IMR-90 (cell line): Measurements from ENCODE around the gene NRP1. TPM values are rescaled to one million over a fixed set of nuclear protein-coding genes. Genes with fewer than 3 reads are reported as not detected.

Experiments
- ATAC-seq: fragments of 200-7000 bp; cut with Tn5 transposase; 2 replicates; pipeline ENCODE4 v1.9.1; 2020; ENCODE audit warnings: low read depth, mild to moderate bottlenecking, moderate library complexity
- BruUV-seq: library from RNA; stranded (reverse); fragments of 400-500 nt; replicated peaks from 2 replicates; lab custom pipeline; 2021; lab: Mats Ljungman, UMichigan
- CTCF ChIA-PET: fragments of 300-600 bp; formaldehyde crosslinking; extraction: SDS; loops from one replicate; lab custom pipeline; 2021; ENCODE audit warnings: antibody characterized with exemption; lab: Yijun Ruan, JAX
- POLR2A ChIA-PET: fragments of 300-600 bp; sonication (Branson Sonifier 250); formaldehyde crosslinking; loops from one replicate; lab custom pipeline; 2022; ENCODE audit warnings: antibody characterized with exemption; ENCODE audit not compliant: unreplicated experiment; lab: Charles Lee
- DNase-seq: peaks from one replicate; pipeline ENCODE4 v3.0.0; 2013
- H2AFZ ChIP-seq: replicated peaks from 2 replicates; pipeline ENCODE3; 2013; ENCODE audit warnings: low read length, mild to moderate bottlenecking; ENCODE audit not compliant: poor library complexity
- H2AK5ac ChIP-seq: 2 replicates; pipeline ENCODE4 v1.6.1; 2013; ENCODE audit warnings: low read depth, low read length, inconsistent platforms
- H2AK9ac ChIP-seq: replicated peaks from 2 replicates; pipeline ENCODE3; 2013; ENCODE audit warnings: mild to moderate bottlenecking, low read depth, low read length, moderate library complexity; ENCODE audit not compliant: poor library complexity
- H2BK120ac ChIP-seq: 2 replicates; pipeline ENCODE4 v1.6.1; 2013; ENCODE audit warnings: low read depth, low read length, inconsistent platforms
- H2BK15ac ChIP-seq: 3 replicates; pipeline ENCODE4 v1.6.1; 2013; ENCODE audit warnings: low read depth, low read length, inconsistent platforms
- H2BK20ac ChIP-seq: 2 replicates; pipeline ENCODE4 v1.6.1; 2013; ENCODE audit warnings: low read depth, mild to moderate bottlenecking, inconsistent platforms, low read length, moderate library complexity
- H2BK5ac ChIP-seq: 2 replicates; pipeline ENCODE4 v1.6.1; 2013; ENCODE audit warnings: mild to moderate bottlenecking, low read depth, low read length, inconsistent platforms; ENCODE audit not compliant: poor library complexity, severe bottlenecking
- H3K14ac ChIP-seq: replicated peaks from 2 replicates; pipeline ENCODE4 v1.6.1; 2013; ENCODE audit warnings: low read depth, low read length, inconsistent platforms
- H3K18ac ChIP-seq: 2 replicates; pipeline ENCODE4 v1.6.1; 2013; ENCODE audit warnings: low read depth, low read length, control low read depth
- H3K23ac ChIP-seq: 2 replicates; pipeline ENCODE4 v1.6.1; 2013; ENCODE audit warnings: low read depth, low read length, inconsistent platforms
- H3K27ac ChIP-seq: 2 replicates; pipeline ENCODE4 v1.5.1; 2013; ENCODE audit warnings: mild to moderate bottlenecking, control low read depth, low read length; ENCODE audit not compliant: insufficient read depth
- H3K27me3 ChIP-seq: 2 replicates; pipeline ENCODE4 v1.6.1; 2013; ENCODE audit warnings: low read length; ENCODE audit not compliant: control insufficient read depth, insufficient read depth
- H3K36me3 ChIP-seq: 2 replicates; pipeline ENCODE4 v1.6.1; 2013; ENCODE audit warnings: low read length, mixed read lengths; ENCODE audit not compliant: control insufficient read depth, insufficient read depth
- H3K4ac ChIP-seq: 2 replicates; pipeline ENCODE4 v1.6.1; 2013; ENCODE audit warnings: low read depth, low read length, inconsistent platforms
- H3K4me1 ChIP-seq: 2 replicates; pipeline ENCODE4 v1.6.1; 2013; ENCODE audit warnings: low read length, mixed read lengths; ENCODE audit not compliant: control insufficient read depth, insufficient read depth
- H3K4me2 ChIP-seq: 2 replicates; pipeline ENCODE4 v1.6.1; 2013; ENCODE audit warnings: low read depth, mild to moderate bottlenecking, control low read depth, low read length, moderate library complexity
- H3K4me3 ChIP-seq: 2 replicates; pipeline ENCODE4 v1.5.1; 2013; ENCODE audit warnings: low read depth, mild to moderate bottlenecking, control low read depth, low read length, moderate library complexity; ENCODE audit not compliant: insufficient read depth
- H3K56ac ChIP-seq: 2 replicates; pipeline ENCODE4 v1.6.1; 2013; ENCODE audit warnings: low read length, inconsistent platforms; ENCODE audit not compliant: insufficient read depth; ENCODE audit errors: extremely low read depth
- H3K79me1 ChIP-seq, 2 experiments: 2 replicates each; pipeline ENCODE4 v1.6.1; 2013; ENCODE audit warnings: low read length in 2 of 2, inconsistent platforms in 1 of 2, low read depth in 1 of 2
- H3K9ac ChIP-seq: 2 replicates; pipeline ENCODE4 v1.6.1; 2013; ENCODE audit warnings: low read depth, low read length, control low read depth
- H3K9me1 ChIP-seq: 2 replicates; pipeline ENCODE4 v1.6.1; 2013; ENCODE audit warnings: low read length, inconsistent platforms; ENCODE audit not compliant: insufficient read depth
- H3K9me3 ChIP-seq: 2 replicates; pipeline ENCODE4 v1.6.1; 2013; ENCODE audit warnings: low read length; ENCODE audit not compliant: control insufficient read depth, insufficient read depth
- H4K20me1 ChIP-seq: 2 replicates; pipeline ENCODE4 v1.6.1; 2013; ENCODE audit warnings: low read length, inconsistent platforms; ENCODE audit not compliant: insufficient read depth
- H4K5ac ChIP-seq: 2 replicates; pipeline ENCODE4 v1.6.1; 2013; ENCODE audit warnings: mild to moderate bottlenecking, low read depth, low read length, control low read depth
- H4K8ac ChIP-seq, 2 experiments: 2 replicates each; pipeline ENCODE4 v1.6.1; 2013; ENCODE audit warnings: low read depth in 2 of 2, low read length in 2 of 2, control low read depth in 1 of 2, inconsistent platforms in 1 of 2
- H4K91ac ChIP-seq: 2 replicates; pipeline ENCODE4 v1.6.1; 2013; ENCODE audit warnings: low read depth, low read length, inconsistent platforms; ENCODE audit not compliant: insufficient read depth
- BHLHE40 ChIP-seq: fragments of 150-350 bp; IDR thresholded peaks from 2 replicates; pipeline ENCODE4 v1.6.1; 2016; ENCODE audit warnings: mild to moderate bottlenecking, low read depth, low read length
- CEBPB ChIP-seq: IDR thresholded peaks from 2 replicates; pipeline ENCODE4 v1.6.1; 2012; ENCODE audit warnings: low read depth, low read length, improper control_type of control experiment
- CHD1 ChIP-seq: IDR thresholded peaks from 2 replicates; pipeline ENCODE4 v1.6.1; 2012; ENCODE audit warnings: low read depth, low read length, improper control_type of control experiment
- CTCF ChIP-seq: conservative IDR thresholded peaks from 2 replicates; pipeline ENCODE4 v1.5.1; 2012; ENCODE audit warnings: mild to moderate bottlenecking, low read depth, low read length, improper control_type of control experiment
- ELK1 ChIP-seq: fragments of 150-350 bp; IDR thresholded peaks from 2 replicates; pipeline ENCODE4 v1.6.1; 2016; ENCODE audit warnings: low read depth, mild to moderate bottlenecking, low read length, moderate library complexity, borderline replicate concordance
- FOS ChIP-seq: fragments of 150-350 bp; IDR thresholded peaks from 2 replicates; pipeline ENCODE4 v1.6.1; 2016; ENCODE audit warnings: low read depth, low read length
- MAFK ChIP-seq: IDR thresholded peaks from 2 replicates; pipeline ENCODE4 v1.6.1; 2012; ENCODE audit warnings: low read depth, low read length, improper control_type of control experiment
- MAZ ChIP-seq: IDR thresholded peaks from 2 replicates; pipeline ENCODE4 v1.6.1; 2012; ENCODE audit warnings: low read depth, mild to moderate bottlenecking, low read length, improper control_type of control experiment, moderate library complexity, borderline replicate concordance
- MXI1 ChIP-seq: IDR thresholded peaks from 2 replicates; pipeline ENCODE4 v1.6.1; 2012; ENCODE audit warnings: low read depth, mild to moderate bottlenecking, low read length, moderate library complexity, borderline replicate concordance
- NFE2L2 ChIP-seq: fragments of 150-350 bp; IDR thresholded peaks from 2 replicates; pipeline ENCODE4 v1.6.1; 2016; ENCODE audit warnings: low read depth, mild to moderate bottlenecking, low read length
- POLR2A ChIP-seq: IDR thresholded peaks from 2 replicates; pipeline ENCODE4 v1.6.1; 2012; ENCODE audit warnings: mild to moderate bottlenecking, low read depth, low read length
- RAD21 ChIP-seq: IDR thresholded peaks from 2 replicates; pipeline ENCODE4 v1.6.1; 2012; ENCODE audit warnings: low read length, improper control_type of control experiment
- RCOR1 ChIP-seq: IDR thresholded peaks from 2 replicates; pipeline ENCODE4 v1.6.1; 2012; ENCODE audit warnings: mild to moderate bottlenecking, low read length, improper control_type of control experiment; ENCODE audit not compliant: insufficient replicate concordance
- RFX5 ChIP-seq: IDR thresholded peaks from 2 replicates; pipeline ENCODE4 v1.8.0; 2012; ENCODE audit warnings: low read depth, mild to moderate bottlenecking, low read length, moderate library complexity
- SMC3 ChIP-seq: fragments of 150-350 bp; IDR thresholded peaks from 2 replicates; pipeline ENCODE4 v1.6.1; 2016; ENCODE audit warnings: low read depth, mild to moderate bottlenecking, antibody characterized with exemption, low read length, moderate library complexity
- USF2 ChIP-seq: fragments of 150-350 bp; IDR thresholded peaks from 2 replicates; pipeline ENCODE4 v1.6.1; 2017; ENCODE audit warnings: mild to moderate bottlenecking, antibody characterized with exemption, low read length, low read depth
- WGBS, 2 experiments: methylation state at CpG; one replicate each; pipeline versions ENCODE4 v1.1.5 to v1.1.7; 2013; ENCODE audit warnings: missing lambda C conversion rate in 2 of 2; ENCODE audit not compliant: insufficient read length in 1 of 2; ENCODE audit errors: extremely low coverage in 2 of 2; 5-methylcytosine and 5-hydroxymethylcytosine counted together
- dilution Hi-C: fragments of 300-500 bp; cut with HindIII; formaldehyde crosslinking; loops from one replicate; pipeline ENCODE4 v1.14.3; 2018; ENCODE audit warnings: low sequenced_read_pairs; ENCODE audit not compliant: unreplicated experiment
- in situ Hi-C: fragments of 300-500 bp; cut with MboI; formaldehyde crosslinking; loops from 3 replicates; pipeline ENCODE4 v1.14.3; 2019; ENCODE audit warnings: low sequenced_read_pairs, inconsistent platforms, mixed read lengths
- intact Hi-C: fragments of 100-400 bp; cut with micrococcal nuclease; formaldehyde crosslinking; loops from 2 replicates; pipeline ENCODE4 v1.10.0; 2022
- polyA plus RNA-seq, 3 experiments: library from polyadenylated mRNA; depleted of rRNA; stranded (reverse); fragments of >200 nt; gene quantifications; 2 replicates each; pipeline ENCODE4 v1.2.3, GENCODE V29; 2012; ENCODE audit warnings: low replicate concordance in 1 of 3
- total RNA-seq: library from RNA; depleted of rRNA; stranded (reverse); fragments of >200 nt; gene quantifications from 2 replicates; pipeline ENCODE4 v1.2.3, GENCODE V29; 2012

The NRP1 gene
- total and polyA plus RNA-seq, 2 of the 4 experiments (the other 2 are of a cell fraction) = 108 to 227 TPM

GRCh38 chr10:33307835-33308234 lies 26.6 kb downstream of the NRP1 start:
- no peak overlapping the region for H3K56ac ChIP-seq
- H3K9me3 ChIP-seq = no peaks in the 10 kb centered on the region
- no peak for ATAC-seq
- H3K27me3 ChIP-seq = no peaks in the 10 kb centered on the region
- peaks cover 1% of the 10 kb centered on the region; the same call in 1 of the 2 replicates for H3K36me3 ChIP-seq
- dilution Hi-C loops (no loop called here), intact Hi-C loops (loop anchor here (5.0 to 10.0 kb wide), 2 partner anchors 116 to 293 kb away; no protein-coding TSS in a partner anchor), in situ Hi-C loops (no loop called here)
- H2AFZ ChIP-seq = no peak overlapping the region
- no peak overlapping the region for H2AK9ac ChIP-seq
- no peak overlapping the region for H3K23ac ChIP-seq
- ChIA-PET POLR2A (no interaction called here), CTCF (interaction anchor here (0.6 kb wide), 1 partner anchor 290 kb away, joined by 4 read pairs; no protein-coding TSS in a partner anchor)
- WGBS, 2 experiments = no CpG with 5 or more reads among the region's 5 CpGs
- no peak overlapping the region for H3K9ac ChIP-seq
- no peak overlapping the region for H3K18ac ChIP-seq
- H3K27ac ChIP-seq = no peak overlapping the region
- H2BK120ac ChIP-seq = no peak overlapping the region
- H3K4me2 ChIP-seq = no peak overlapping the region
- peaks cover 5% of the 10 kb centered on the region; the same call in 1 of the 2 replicates for H3K9me1 ChIP-seq
- peaks cover 10% of the 10 kb centered on the region for H3K4me1 ChIP-seq
- H4K8ac ChIP-seq = no peak overlapping the region
- H4K5ac ChIP-seq = no peak overlapping the region
- H2BK15ac ChIP-seq = no peak overlapping the region
- no peak overlapping the region for H3K4ac ChIP-seq
- no TSS peak for BruUV-seq
- no peak for DNase-seq
- no peak overlapping the region for H2BK5ac ChIP-seq
- H3K4me3 ChIP-seq = no peak overlapping the region
- TF ChIP-seq NFE2L2 (no peak), RAD21 (no peak), MAZ (no peak), MAFK (no peak), MXI1 (no peak), USF2 (no peak), CEBPB (no peak), RFX5 (no peak), SMC3 (no peak), POLR2A (no peak), RCOR1 (no peak), CTCF (no peak), FOS (no peak), BHLHE40 (no peak), CHD1 (no peak), ELK1 (no peak)
- no peak overlapping the region for H3K14ac ChIP-seq
- no peak overlapping the region for H2AK5ac ChIP-seq
- no peaks in the 10 kb centered on the region for H4K20me1 ChIP-seq
- no peak overlapping the region for H4K91ac ChIP-seq
- H3K79me1 ChIP-seq = peaks cover 36 to 54% of the 10 kb centered on the region in 2 experiments
- no peak overlapping the region for H2BK20ac ChIP-seq
